ACC112 (cell line): ENCODE data around the gene LGALS8.

Experiments used
- H2AFZ ChIP-seq: fragments of 200-600 bp; sonication (generic); one replicate; pipeline ENCODE4 v1.6.0; 2017; ENCODE audit warnings: antibody characterized with exemption, low read length; ENCODE audit not compliant: unreplicated experiment
- H3K27ac ChIP-seq: fragments of 200-600 bp; sonication (generic); 2 replicates; pipeline ENCODE4 v1.5.1; 2014; ENCODE audit warnings: low read depth, mild to moderate bottlenecking, antibody characterized with exemption, low read length, moderate library complexity
- H3K27me3 ChIP-seq: fragments of 200-600 bp; sonication (generic); 2 replicates; pipeline ENCODE4 v1.6.1; 2014; ENCODE audit warnings: mild to moderate bottlenecking, antibody characterized with exemption, low read length, moderate library complexity, mixed read lengths; ENCODE audit not compliant: insufficient read depth
- H3K36me3 ChIP-seq: fragments of 200-600 bp; sonication (generic); 2 replicates; pipeline ENCODE4 v1.6.1; 2016; ENCODE audit warnings: mild to moderate bottlenecking, antibody characterized with exemption, low read length, moderate library complexity, mixed read lengths; ENCODE audit not compliant: insufficient read depth
- H3K4me1 ChIP-seq: fragments of 200-600 bp; sonication (generic); one replicate; pipeline ENCODE4 v1.6.1; 2016; ENCODE audit warnings: low read length, mixed read lengths; ENCODE audit not compliant: insufficient read depth, unreplicated experiment, control insufficient read depth
- H3K4me3 ChIP-seq: fragments of 200-600 bp; sonication (generic); 2 replicates; pipeline ENCODE4 v1.5.1; 2014; ENCODE audit warnings: mild to moderate bottlenecking, low read depth, low read length
- H3K79me2 ChIP-seq: fragments of 200-600 bp; sonication (generic); one replicate; pipeline ENCODE4 v1.6.0; 2016; ENCODE audit warnings: low read length; ENCODE audit not compliant: control insufficient read depth, unreplicated experiment, insufficient read depth

The LGALS8 gene

DNA sequence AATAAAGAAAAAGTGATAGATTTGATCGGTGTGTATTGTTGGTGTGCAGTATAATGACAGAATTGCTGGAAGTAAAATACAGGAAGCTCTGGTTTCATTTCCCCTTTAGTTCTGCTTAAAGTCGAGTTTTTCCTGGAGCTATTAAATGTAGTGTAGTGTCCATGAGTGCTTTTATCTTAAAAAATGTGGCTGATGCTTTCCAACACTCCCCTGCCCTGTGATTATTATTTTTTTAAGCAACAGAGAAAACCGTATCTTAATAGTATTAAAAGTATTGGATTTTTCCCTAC lies 1.1 kb downstream of the LGALS8 start:
- H3K27me3 ChIP-seq: no peaks in the 10 kb centered on the region
- peak overlapping the region; percentile 96 for H3K4me3 ChIP-seq
- peaks cover 8% of the 10 kb centered on the region; the same call in 1 of the 2 replicates for H3K36me3 ChIP-seq
- no peaks in the 10 kb centered on the region for H3K4me1 ChIP-seq
- H2AFZ ChIP-seq: peak overlapping the region; percentile 58
- peak overlapping the region; percentile 75 for H3K27ac ChIP-seq
- H3K79me2 ChIP-seq: peaks cover 25% of the 10 kb centered on the region

DNA sequence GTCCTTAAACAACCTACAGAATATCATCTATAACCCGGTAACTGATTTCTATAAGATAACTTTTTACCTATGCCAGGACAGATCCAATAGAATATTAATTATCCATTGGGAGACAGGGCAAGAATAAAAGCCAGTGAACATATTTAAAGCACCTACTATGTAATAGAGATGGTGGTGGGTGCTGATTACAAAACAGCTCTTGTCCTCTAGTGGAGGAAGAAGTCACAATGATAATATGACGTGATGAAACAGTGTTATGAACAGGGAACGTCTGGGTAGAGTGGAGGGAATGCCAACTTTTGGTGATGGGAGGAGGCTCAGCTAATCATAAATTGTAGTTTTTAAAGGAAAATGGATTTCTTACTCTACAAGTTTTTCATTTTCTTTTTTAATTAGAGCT lies 2.3 kb downstream of the LGALS8 start:
- Histone ChIP-seq H3K79me2 (peaks cover 25% of the 10 kb centered on the region), H3K27me3 (no peaks in the 10 kb centered on the region), H2AFZ (no peak overlapping the region), H3K4me3 (no peak overlapping the region), H3K36me3 (peaks cover 8% of the 10 kb centered on the region; the same call in 1 of the 2 replicates), H3K4me1 (no peaks in the 10 kb centered on the region), H3K27ac (no peak overlapping the region)

GRCh38 chr1:236530286-236530685 lies 6.5 kb downstream of the LGALS8 start:
- Histone ChIP-seq H3K27me3 (no peaks in the 10 kb centered on the region), H3K27ac (no peak overlapping the region), H3K79me2 (peaks cover 29% of the 10 kb centered on the region), H3K4me1 (peaks cover 20% of the 10 kb centered on the region), H3K4me3 (no peak overlapping the region), H2AFZ (no peak overlapping the region), H3K36me3 (peaks cover 8% of the 10 kb centered on the region; the same call in 1 of the 2 replicates)

DNA sequence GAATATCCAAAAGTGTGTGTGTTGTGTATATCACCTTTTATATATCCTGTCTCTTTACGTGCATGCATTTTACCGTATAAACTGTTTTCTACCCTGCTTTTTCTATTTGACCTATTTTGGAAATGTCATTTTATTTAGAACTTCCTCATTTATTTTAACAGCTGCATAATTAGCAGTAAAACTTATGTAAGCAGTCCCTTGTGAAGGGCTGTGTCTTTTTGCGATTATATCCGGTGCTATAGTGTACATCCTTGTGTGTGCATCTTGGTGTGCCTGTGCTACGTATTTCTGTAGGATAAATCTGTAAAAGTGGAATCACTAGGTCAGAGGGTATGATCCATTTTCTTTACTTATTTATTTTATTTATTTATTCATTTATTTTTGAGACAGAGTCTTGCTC lies 7.2 kb downstream of the LGALS8 start:
- no peak overlapping the region for H2AFZ ChIP-seq
- H3K4me1 ChIP-seq: peaks cover 20% of the 10 kb centered on the region
- no peak overlapping the region for H3K27ac ChIP-seq
- H3K27me3 ChIP-seq: no peaks in the 10 kb centered on the region
- peaks cover 28% of the 10 kb centered on the region for H3K79me2 ChIP-seq
- no peak overlapping the region for H3K4me3 ChIP-seq
- H3K36me3 ChIP-seq: peaks cover 6% of the 10 kb centered on the region; the same call in 1 of the 2 replicates

DNA sequence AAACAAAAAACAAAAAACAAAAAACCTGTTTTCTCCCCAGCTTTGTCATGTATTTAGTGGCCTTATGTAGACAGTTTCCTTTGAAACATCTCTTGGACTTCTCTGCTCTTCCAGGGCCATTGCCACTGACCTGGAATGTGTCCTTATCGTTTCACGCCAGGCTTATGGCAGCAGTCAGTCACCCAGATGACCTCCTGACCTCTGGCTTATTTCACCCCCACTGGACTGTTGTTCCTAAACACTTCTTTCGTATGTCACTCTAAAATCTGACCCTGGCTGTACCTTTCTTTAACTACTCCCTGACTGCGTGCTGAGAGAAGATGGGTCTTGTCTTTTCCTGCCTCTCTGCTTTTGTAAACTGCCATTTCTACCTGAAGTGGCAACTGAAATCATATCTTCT lies 9.1 kb downstream of the LGALS8 start:
- H3K79me2 ChIP-seq: peaks cover 19% of the 10 kb centered on the region
- H3K4me1 ChIP-seq: peaks cover 20% of the 10 kb centered on the region
- no peak overlapping the region for H3K27ac ChIP-seq
- H3K27me3 ChIP-seq: no peaks in the 10 kb centered on the region
- no peaks in the 10 kb centered on the region; the same call in 1 of the 2 replicates for H3K36me3 ChIP-seq
- H3K4me3 ChIP-seq: no peak overlapping the region
- no peak overlapping the region for H2AFZ ChIP-seq

- H3K4me1 ChIP-seq: peaks cover 20% of the 10 kb centered on the region
- H3K36me3 ChIP-seq: peaks cover 8% of the 10 kb centered on the region; the same call in 1 of the 2 replicates
- peak overlapping the region; percentile 22; the same call in 1 of the 2 replicates for H3K27ac ChIP-seq
- peaks cover 19% of the 10 kb centered on the region for H3K79me2 ChIP-seq
- no peaks in the 10 kb centered on the region for H3K27me3 ChIP-seq
- no peak overlapping the region for H2AFZ ChIP-seq
- H3K4me3 ChIP-seq: no peak overlapping the region
Observed at GRCh38 chr1:236534151-236534651, 10.4 kb downstream of the LGALS8 start.

DNA sequence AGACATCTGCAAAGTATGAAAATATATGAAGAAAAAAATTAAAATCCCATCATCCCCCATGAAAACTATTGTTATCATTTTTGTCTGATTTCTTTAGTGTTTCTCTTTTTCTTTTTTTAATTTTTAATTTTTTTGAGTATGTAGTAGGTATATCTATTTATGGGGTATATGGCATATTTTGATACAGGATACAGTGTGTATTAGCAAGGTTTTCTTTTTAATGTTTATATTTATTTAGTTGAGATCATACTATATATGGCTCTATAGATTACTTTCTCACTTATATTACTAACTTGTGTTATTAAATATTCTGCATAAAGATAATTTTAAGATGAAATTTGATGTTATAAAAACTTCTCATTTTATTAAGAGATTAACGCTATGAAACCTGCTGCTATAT lies 11.4 kb downstream of the LGALS8 start:
- Histone ChIP-seq H3K27ac (no peak overlapping the region), H3K79me2 (peaks cover 19% of the 10 kb centered on the region)

GRCh38 chr1:236535662-236536161 lies 11.9 kb downstream of the LGALS8 start:
- H3K36me3 ChIP-seq: peaks cover 8% of the 10 kb centered on the region; the same call in 1 of the 2 replicates
- H3K27ac ChIP-seq: no peak overlapping the region
- H3K4me3 ChIP-seq: no peak overlapping the region
- H2AFZ ChIP-seq: no peak overlapping the region
- H3K4me1 ChIP-seq: peaks cover 20% of the 10 kb centered on the region
- H3K79me2 ChIP-seq: peaks cover 19% of the 10 kb centered on the region
- no peaks in the 10 kb centered on the region for H3K27me3 ChIP-seq

More for the DNA sequence above, 11.4 kb downstream of the LGALS8 start:
- no peak overlapping the region for H2AFZ ChIP-seq
- H3K36me3 ChIP-seq: peaks cover 8% of the 10 kb centered on the region; the same call in 1 of the 2 replicates
- no peak overlapping the region for H3K4me3 ChIP-seq
- H3K4me1 ChIP-seq: peaks cover 20% of the 10 kb centered on the region
- no peaks in the 10 kb centered on the region for H3K27me3 ChIP-seq

DNA sequence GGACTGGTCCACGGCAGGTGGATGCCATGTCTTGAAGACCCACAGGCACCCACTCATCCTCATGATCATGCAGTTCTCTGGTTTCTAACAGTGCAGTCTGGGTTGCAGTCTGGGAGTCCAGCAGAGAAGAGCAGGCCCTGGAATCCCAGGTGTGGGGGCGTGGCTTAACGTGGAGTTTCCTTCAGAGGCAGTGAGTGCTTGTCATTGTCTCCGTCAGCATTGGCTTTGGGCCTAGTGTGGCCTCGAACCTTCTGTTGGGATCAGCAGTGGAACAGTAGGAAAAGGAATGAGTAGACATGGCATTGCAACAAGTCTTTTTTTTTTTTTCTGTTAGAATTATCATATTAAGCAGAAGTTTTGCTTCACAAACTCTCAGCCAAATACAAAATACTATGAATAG lies 12.8 kb downstream of the LGALS8 start:
- Histone ChIP-seq H2AFZ (no peak overlapping the region), H3K4me3 (no peak overlapping the region), H3K36me3 (peaks cover 8% of the 10 kb centered on the region), H3K27ac (no peak overlapping the region), H3K4me1 (peaks cover 18% of the 10 kb centered on the region), H3K79me2 (peaks cover 19% of the 10 kb centered on the region), H3K27me3 (no peaks in the 10 kb centered on the region)

DNA sequence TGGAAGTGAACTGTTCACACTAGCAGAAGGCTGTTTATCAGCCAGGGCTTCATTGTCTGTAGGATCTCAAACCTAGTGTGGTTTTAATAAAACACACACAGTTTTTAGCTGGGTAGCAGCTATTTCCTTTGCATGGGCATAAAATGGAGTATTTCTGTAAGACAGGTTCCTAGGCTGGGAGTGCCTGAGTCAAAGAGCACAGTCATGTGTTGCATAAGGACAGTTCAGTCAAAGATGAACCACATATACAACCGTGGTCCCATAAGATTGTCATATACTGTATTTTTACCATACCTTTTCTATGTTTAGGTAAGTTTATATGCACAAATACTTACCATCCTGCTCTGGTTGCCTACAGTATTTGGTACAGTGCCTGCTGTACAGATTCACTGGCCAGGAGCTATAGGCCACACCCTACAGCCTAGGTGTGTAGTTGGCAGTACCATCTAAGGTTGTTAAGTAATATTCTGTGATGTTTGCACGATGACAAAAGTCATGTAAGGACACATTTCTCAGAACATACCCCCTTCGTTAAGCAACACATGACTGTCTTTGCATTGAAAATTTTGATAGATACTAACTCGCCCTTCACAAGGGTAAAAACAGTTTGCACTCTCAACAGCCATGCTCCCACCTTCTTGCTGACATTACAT lies 17.2 kb downstream of the LGALS8 start:
- H3K4me3 ChIP-seq: no peak overlapping the region
- H2AFZ ChIP-seq: no peak overlapping the region
- no peaks in the 10 kb centered on the region for H3K27me3 ChIP-seq
- H3K79me2 ChIP-seq: peaks cover 4% of the 10 kb centered on the region
- peaks cover 27% of the 10 kb centered on the region for H3K36me3 ChIP-seq
- no peaks in the 10 kb centered on the region for H3K4me1 ChIP-seq
- no peak overlapping the region for H3K27ac ChIP-seq

DNA sequence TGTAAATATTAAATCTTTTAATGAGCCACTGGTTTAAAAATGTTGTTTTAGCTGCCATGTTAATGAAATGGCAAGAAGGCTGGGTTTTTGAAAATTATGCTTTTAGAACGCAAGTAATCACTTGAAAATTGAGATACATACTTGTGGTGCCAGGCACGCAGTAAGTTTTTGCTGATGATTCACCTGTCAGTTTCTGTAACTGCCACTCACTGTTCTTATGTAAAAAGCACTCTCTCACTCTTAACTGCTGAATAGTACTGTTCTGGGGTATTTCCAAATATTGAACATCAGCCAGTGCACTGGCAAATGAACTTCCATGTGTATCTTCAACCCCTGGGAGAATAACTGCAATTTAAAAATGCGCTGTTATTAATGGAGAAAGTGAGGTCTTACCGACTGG lies 17.9 kb downstream of the LGALS8 start:
- H3K27ac ChIP-seq: no peak overlapping the region
- H3K4me3 ChIP-seq: no peak overlapping the region
- H3K79me2 ChIP-seq: no peaks in the 10 kb centered on the region
- no peaks in the 10 kb centered on the region for H3K4me1 ChIP-seq
- H2AFZ ChIP-seq: no peak overlapping the region
- H3K27me3 ChIP-seq: no peaks in the 10 kb centered on the region
- H3K36me3 ChIP-seq: peaks cover 27% of the 10 kb centered on the region
